GM15510 (cell line): ENCODE results near the gene SCN10A.

ENCODE experiments used
- POLR2A ChIP-seq: IDR thresholded peaks from 3 replicates; pipeline ENCODE4 v1.6.1; 2011; ENCODE audit warnings: borderline replicate concordance; ENCODE audit not compliant: insufficient read length; ENCODE audit errors: extremely low read depth

SCN10A gene

DNA sequence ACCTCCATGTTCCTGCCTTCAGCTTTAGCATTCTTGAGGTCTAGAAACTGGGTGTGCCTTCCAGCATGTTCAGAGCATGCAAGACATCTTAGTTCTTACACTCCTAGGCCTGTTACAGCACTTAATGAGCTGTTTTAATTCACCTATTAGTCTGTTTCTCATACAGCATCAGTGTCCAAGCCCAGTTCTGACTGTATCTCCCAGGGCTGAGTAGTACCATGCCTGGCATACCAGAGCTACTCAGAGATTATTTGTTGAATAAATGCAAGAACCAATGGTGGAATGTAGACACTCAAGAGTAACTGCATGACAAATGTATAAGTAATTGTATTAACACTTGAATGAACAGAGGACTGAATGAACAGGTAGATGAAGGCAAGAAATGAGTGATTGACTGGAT lies 104.7 kb downstream of the SCN10A start:
- TF ChIP-seq POLR2A, result no peak

GRCh38 chr3:38707730-38708129 lies 108.3 kb downstream of the SCN10A start:
- no peak for TF ChIP-seq POLR2A

DNA sequence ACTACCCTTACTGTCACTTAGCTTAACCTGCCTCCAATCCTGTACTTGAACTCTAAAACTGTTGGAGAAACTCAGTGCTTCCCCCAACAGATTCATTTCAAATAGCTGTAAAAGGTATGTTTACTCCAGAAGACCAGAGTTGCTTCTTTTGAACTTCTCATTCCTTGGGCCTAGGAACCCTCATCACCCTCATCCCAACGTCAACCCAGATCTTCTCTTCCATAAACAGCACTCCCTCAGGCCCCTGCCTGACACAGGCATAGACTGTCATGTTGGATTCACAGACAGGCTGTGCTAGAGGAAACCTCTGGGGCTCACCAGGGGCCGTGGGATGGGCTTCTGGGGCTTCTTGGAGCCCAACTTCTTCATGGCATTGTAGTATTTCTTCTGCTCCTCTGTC lies 109.1 kb downstream of the SCN10A start:
- no peak for TF ChIP-seq POLR2A

GRCh38 chr3:38702231-38702630 lies 113.8 kb downstream of the SCN10A start:
- TF ChIP-seq POLR2A, result no peak

GRCh38 chr3:38698760-38699159 lies 117.3 kb downstream of the SCN10A start:
- TF ChIP-seq POLR2A, result no peak

DNA sequence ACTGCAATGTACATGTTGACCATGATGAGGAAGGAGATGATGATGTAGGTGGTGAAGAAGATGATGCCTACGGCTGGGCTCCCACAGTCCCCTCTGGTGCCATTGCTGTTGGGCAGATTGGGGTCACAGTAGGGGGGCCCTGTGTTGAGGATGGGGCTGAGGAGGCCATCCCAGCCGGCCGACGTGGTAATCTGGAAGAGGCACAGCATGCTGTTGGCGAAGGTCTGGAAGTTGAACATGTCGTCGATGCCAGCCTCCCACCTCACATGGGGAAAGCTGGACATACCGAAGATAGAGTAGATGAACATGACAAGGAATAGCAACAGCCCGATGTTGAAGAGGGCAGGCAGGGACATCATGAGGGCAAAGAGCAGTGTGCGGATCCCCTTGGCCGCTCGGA lies 118.0 kb downstream of the SCN10A start:
- TF ChIP-seq POLR2A, result no peak

- TF ChIP-seq POLR2A, result no peak
Measured at GRCh38 chr3:38696034-38696433, 120.0 kb downstream of the SCN10A start.

- TF ChIP-seq POLR2A, result no peak
Measured at GRCh38 chr3:38690185-38690584, 125.8 kb downstream of the SCN10A start.

DNA sequence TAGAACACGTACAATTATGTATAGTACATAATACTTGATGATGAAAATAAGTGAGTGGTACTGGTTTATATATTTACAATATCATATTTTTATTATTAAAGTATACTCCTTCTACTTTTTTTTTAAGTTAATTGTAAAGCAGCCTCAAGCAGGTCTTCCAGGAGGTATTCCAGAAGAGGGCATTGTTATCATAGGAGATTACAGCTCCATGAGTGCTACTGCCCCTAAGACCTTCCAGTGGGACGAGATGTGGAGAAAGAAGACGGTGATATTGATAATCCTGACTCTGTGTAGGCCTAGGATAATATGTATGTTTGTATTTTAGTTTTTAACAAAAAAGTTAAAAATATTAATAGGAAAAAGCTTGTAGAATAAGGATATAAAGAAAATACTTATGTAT lies 126.2 kb downstream of the SCN10A start:
- no peak for TF ChIP-seq POLR2A

- TF ChIP-seq POLR2A, result no peak
Measured at GRCh38 chr3:38689346-38689745, 126.7 kb downstream of the SCN10A start.

DNA sequence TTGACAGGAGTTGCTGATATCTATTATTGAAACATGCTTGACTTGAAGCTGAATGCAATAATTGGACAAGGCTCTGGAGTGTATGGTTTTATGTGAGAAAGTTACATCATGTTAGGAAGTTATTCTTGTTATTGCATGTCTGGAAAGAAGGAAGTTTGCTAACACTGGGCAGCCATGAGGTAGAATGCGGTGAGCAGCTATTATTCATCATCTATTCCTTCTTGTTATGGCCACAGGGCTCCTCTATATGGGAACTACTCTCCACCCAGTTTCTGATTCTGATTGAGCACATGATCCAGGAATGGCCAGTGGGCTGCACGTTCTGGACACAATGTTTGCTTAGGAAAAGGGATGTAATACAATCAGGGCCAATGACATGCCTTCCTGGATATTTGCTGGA lies 128.7 kb downstream of the SCN10A start:
- TF ChIP-seq POLR2A, result no peak

DNA sequence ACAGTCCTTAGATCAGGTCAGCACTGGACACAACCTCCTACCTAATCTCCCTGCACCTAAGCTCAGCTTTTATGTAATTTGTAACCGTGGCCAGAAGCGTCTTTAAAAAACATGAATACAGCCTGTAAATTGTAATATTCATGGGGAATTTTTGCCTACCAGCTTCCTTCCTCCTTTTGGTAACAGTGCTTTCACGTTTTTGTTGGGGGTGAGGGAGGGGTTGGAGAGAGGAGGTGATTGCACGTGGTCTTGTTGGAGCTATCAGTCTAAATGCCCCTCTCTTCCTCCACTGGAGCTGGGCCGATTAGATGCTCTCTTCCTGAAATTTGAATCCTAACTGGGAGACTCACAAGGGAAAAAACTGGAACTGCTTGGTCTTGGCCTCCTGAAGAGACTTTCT lies 131.5 kb downstream of the SCN10A start:
- no peak for TF ChIP-seq POLR2A

- no peak for TF ChIP-seq POLR2A
Measured at GRCh38 chr3:38669668-38670067, 146.3 kb downstream of the SCN10A start.

DNA sequence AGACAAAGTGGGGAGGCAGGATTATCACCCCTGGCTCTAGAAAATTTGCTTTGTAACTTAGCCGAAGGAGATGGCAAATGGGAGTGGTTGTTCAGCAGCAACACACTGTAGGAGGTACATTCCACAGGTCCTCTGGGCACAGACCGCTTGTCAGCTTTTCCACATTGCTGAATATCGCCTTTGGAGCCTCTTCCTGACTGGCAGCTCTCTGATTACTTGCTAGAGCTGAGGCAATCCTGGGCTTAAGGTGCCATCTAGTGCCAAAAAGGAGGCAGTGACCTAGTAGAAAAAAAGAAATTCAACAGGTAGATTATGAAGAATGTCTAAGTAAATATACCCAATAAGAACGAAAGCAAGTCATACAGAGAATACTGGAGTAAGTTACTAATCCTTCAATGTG lies 153.5 kb downstream of the SCN10A start:
- TF ChIP-seq POLR2A, result no peak

DNA sequence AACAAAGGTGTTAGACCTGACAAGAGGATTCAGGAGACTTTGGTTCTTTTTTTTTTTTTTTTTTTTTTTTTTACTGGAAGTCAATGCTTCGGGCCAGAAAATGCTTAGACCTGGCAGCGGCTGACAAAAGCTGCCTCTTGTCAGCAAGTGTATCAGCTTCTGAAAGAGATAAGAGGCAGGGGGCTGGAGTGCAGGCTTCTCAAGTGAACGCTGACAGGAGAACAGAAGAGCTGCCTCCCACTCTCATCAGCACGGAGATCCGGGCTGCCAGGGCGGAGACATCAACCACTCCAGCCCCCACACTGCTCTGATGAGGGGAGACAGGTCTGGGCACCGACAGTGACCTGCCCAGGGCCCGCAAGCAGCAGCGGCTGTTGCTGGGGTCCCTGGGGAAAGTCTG lies 157.2 kb downstream of the SCN10A start:
- TF ChIP-seq POLR2A, result no peak

DNA sequence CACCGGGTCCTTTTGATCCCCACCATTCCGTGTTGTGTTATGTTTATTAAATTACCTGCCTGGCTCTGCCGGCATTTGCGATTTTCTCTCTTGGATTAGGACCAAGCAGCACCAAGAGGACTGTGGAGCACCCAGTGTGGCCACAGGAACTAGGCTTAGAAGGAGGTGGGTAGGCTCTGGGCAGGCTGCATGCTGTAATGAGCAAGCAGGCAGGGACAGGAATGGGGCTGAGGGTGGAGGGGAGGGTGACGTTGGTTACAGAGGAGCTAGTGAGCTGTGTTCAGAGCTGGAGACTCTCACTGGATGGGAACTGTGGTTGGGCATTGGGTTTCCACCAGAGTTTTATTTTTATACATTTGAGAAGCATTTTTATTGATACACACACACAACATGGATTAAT lies 158.6 kb downstream of the SCN10A start:
- TF ChIP-seq POLR2A, result no peak

DNA sequence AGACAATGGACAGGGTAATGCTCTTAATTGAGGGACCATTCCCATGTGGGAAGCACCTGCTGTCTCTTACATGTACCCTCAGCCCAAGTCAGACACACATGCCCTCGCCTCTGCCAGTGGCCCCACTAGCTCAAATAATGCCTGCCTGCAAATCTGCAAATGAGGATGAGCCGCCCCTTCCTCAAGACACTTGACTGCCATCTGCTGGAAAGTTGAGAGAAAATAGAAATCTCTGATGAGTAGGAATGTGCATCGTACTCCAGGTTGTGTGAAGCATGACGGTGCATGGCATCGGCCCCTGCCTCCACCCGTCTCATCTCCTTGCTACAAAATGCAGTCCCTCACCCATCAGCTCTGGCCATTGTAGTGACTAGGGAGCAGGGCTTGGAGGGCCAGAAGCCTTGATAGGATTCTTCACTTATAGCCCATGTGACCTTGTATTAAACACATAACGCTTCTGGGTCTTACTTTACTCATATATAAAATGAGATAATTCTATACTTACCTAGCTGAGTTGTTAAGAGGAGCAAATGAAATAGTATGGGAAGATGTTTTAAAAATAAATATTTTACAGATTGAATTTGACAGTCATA lies 160.2 kb downstream of the SCN10A start:
- TF ChIP-seq POLR2A, result no peak
